ENCODE data around the gene CCDC63. TPM values are rescaled to one million over a fixed set of nuclear protein-coding genes. Genes with fewer than 3 reads are reported as not detected.

Gene CCDC63
- total RNA-seq, 1 donor = not detected

- H4K20me1 ChIP-seq (ENCODE audit: insufficient read depth, low read length) = no peaks in the 10 kb centered on the region
- no peaks in the 10 kb centered on the region for H3K9me3 ChIP-seq (ENCODE audit: low read depth, low read length)
- DNase-seq (ENCODE audit: insufficient read length, low spot score, missing footprints) = peak; percentile 79
- peak overlapping the region; percentile 12 for H3K4me2 ChIP-seq (ENCODE audit: insufficient read depth, low read length)
- H3K4me1 ChIP-seq (ENCODE audit: insufficient read depth, low read length) = peaks cover 7% of the 10 kb centered on the region
- H3K36me3 ChIP-seq (ENCODE audit: insufficient read depth, low read length) = no peaks in the 10 kb centered on the region
- TF ChIP-seq CTCF (IDR thresholded peaks at IDR 0.05; ENCODE audit: extremely low read depth, low read depth, low read length) = no peak
- H2AFZ ChIP-seq (ENCODE audit: low read length) = no peak overlapping the region
- peaks cover 26% of the 10 kb centered on the region for H3K27me3 ChIP-seq (ENCODE audit: insufficient read depth, low read length)
- no peak overlapping the region for H3K4me3 ChIP-seq (ENCODE audit: insufficient read depth, low read length)
- H3K27ac ChIP-seq (ENCODE audit: low read depth, low read length) = no peak overlapping the region
- H3K79me2 ChIP-seq (ENCODE audit: insufficient read depth, low read length) = no peaks in the 10 kb centered on the region
These were observed 1.5 kb upstream of the CCDC63 start for GRCh38 chr12:110845339-110845682.

GRCh38 chr12:110848314-110848923, 1.6 kb downstream of the CCDC63 start:
- no peak overlapping the region for H2AFZ ChIP-seq (ENCODE audit: low read length)
- no peaks in the 10 kb centered on the region for H3K79me2 ChIP-seq (ENCODE audit: insufficient read depth, low read length)
- H3K4me3 ChIP-seq (ENCODE audit: insufficient read depth, low read length) = no peak overlapping the region
- H3K4me2 ChIP-seq (ENCODE audit: insufficient read depth, low read length) = no peak overlapping the region
- H3K27ac ChIP-seq (ENCODE audit: low read depth, low read length) = no peak overlapping the region
- peaks cover 7% of the 10 kb centered on the region for H3K4me1 ChIP-seq (ENCODE audit: insufficient read depth, low read length)
- H4K20me1 ChIP-seq (ENCODE audit: insufficient read depth, low read length) = no peaks in the 10 kb centered on the region
- no peaks in the 10 kb centered on the region for H3K9me3 ChIP-seq (ENCODE audit: low read depth, low read length)
- H3K36me3 ChIP-seq (ENCODE audit: insufficient read depth, low read length) = no peaks in the 10 kb centered on the region
- peaks cover 31% of the 10 kb centered on the region for H3K27me3 ChIP-seq (ENCODE audit: insufficient read depth, low read length)
- no peak for DNase-seq (ENCODE audit: insufficient read length, low spot score, missing footprints)
- no peak for TF ChIP-seq CTCF (IDR thresholded peaks at IDR 0.05; ENCODE audit: extremely low read depth, low read depth, low read length)

- Histone ChIP-seq H3K27me3 (ENCODE audit: insufficient read depth, low read length) (peaks cover 31% of the 10 kb centered on the region), H3K9me3 (ENCODE audit: low read depth, low read length) (no peaks in the 10 kb centered on the region)
These were observed 2.4 kb downstream of the CCDC63 start for GRCh38 chr12:110849221-110849620.

More at GRCh38 chr12:110849221-110849620, 2.4 kb downstream of the CCDC63 start:
- no peak for DNase-seq (ENCODE audit: insufficient read length, low spot score, missing footprints)
- Histone ChIP-seq H3K4me2 (ENCODE audit: insufficient read depth, low read length) (no peak overlapping the region), H4K20me1 (ENCODE audit: insufficient read depth, low read length) (no peaks in the 10 kb centered on the region), H3K4me3 (ENCODE audit: insufficient read depth, low read length) (no peak overlapping the region), H3K27ac (ENCODE audit: low read depth, low read length) (no peak overlapping the region), H2AFZ (ENCODE audit: low read length) (no peak overlapping the region), H3K36me3 (ENCODE audit: insufficient read depth, low read length) (no peaks in the 10 kb centered on the region), H3K79me2 (ENCODE audit: insufficient read depth, low read length) (no peaks in the 10 kb centered on the region), H3K4me1 (ENCODE audit: insufficient read depth, low read length) (peaks cover 7% of the 10 kb centered on the region)
- no peak for TF ChIP-seq CTCF (IDR thresholded peaks at IDR 0.05; ENCODE audit: extremely low read depth, low read depth, low read length)
